H9 (cell line): ENCODE data around the gene SMG7. TPM values are rescaled to one million over a fixed set of nuclear protein-coding genes. Genes with fewer than 3 reads are reported as not detected.

Experiments used
- DNase-seq: peaks from one replicate; pipeline ENCODE4 v3.0.0-alpha.2; 2017
- H2AFZ ChIP-seq: one replicate; pipeline ENCODE4 v1.6.1; 2013; ENCODE audit warnings: mild to moderate bottlenecking, low read length, control low read depth, moderate library complexity
- H2AK5ac ChIP-seq: 2 replicates; pipeline ENCODE4 v1.6.1; 2013; ENCODE audit warnings: low read length, control low read depth, mixed read lengths; ENCODE audit not compliant: insufficient read length
- H2BK120ac ChIP-seq: one replicate; pipeline ENCODE4 v1.6.1; 2013; ENCODE audit warnings: low read depth, mild to moderate bottlenecking, low read length, control low read depth, inconsistent platforms; ENCODE audit not compliant: poor library complexity, severe bottlenecking
- H2BK12ac ChIP-seq: 2 replicates; pipeline ENCODE4 v1.6.1; 2013; ENCODE audit warnings: low read length, control low read depth, mixed read lengths, low read depth; ENCODE audit not compliant: insufficient read length
- H2BK15ac ChIP-seq: 2 replicates; pipeline ENCODE4 v1.6.1; 2013; ENCODE audit warnings: low read depth, low read length, control low read depth
- H2BK20ac ChIP-seq: one replicate; pipeline ENCODE4 v1.6.1; 2013; ENCODE audit warnings: low read depth, mild to moderate bottlenecking, low read length, control low read depth, inconsistent platforms; ENCODE audit not compliant: poor library complexity, severe bottlenecking
- H2BK5ac ChIP-seq: 2 replicates; pipeline ENCODE4 v1.6.1; 2013; ENCODE audit warnings: low read length, control low read depth, mixed read lengths; ENCODE audit not compliant: insufficient read length
- H3K14ac ChIP-seq: 2 replicates; pipeline ENCODE4 v1.6.1; 2013; ENCODE audit warnings: low read length, control low read depth; ENCODE audit not compliant: insufficient read depth
- H3K18ac ChIP-seq: 2 replicates; pipeline ENCODE4 v1.6.1; 2013; ENCODE audit warnings: low read depth, mild to moderate bottlenecking, mixed read lengths, low read length, control low read depth; ENCODE audit not compliant: insufficient read length
- H3K23ac ChIP-seq: 2 replicates; pipeline ENCODE4 v1.6.1; 2013; ENCODE audit warnings: low read length, control low read depth, mixed read lengths, low read depth; ENCODE audit not compliant: insufficient read length
- H3K23me2 ChIP-seq: 2 replicates; pipeline ENCODE4 v1.6.1; 2013; ENCODE audit warnings: low read depth, mild to moderate bottlenecking, mixed read lengths, low read length, control low read depth; ENCODE audit not compliant: insufficient read length, poor library complexity, severe bottlenecking
- H3K27ac ChIP-seq: 2 replicates; pipeline ENCODE4 v1.5.1; 2013; ENCODE audit warnings: low read length, control low read depth, mixed read lengths, low read depth; ENCODE audit not compliant: insufficient read length
- H3K27me3 ChIP-seq: 2 replicates; pipeline ENCODE4 v1.6.1; 2013; ENCODE audit warnings: low read length, control low read depth, inconsistent platforms; ENCODE audit not compliant: insufficient read depth
- H3K4ac ChIP-seq: 2 replicates; pipeline ENCODE4 v1.6.1; 2013; ENCODE audit warnings: low read depth, mild to moderate bottlenecking, control low read depth, inconsistent platforms, low read length, moderate library complexity
- H3K4me1 ChIP-seq: 2 replicates; pipeline ENCODE4 v1.6.1; 2013; ENCODE audit warnings: low read length, control low read depth, inconsistent platforms; ENCODE audit not compliant: insufficient read depth
- H3K4me2 ChIP-seq: 2 replicates; pipeline ENCODE4 v1.6.1; 2013; ENCODE audit warnings: low read length, control low read depth, mixed read lengths; ENCODE audit not compliant: insufficient read length, insufficient read depth
- H3K56ac ChIP-seq: 2 replicates; pipeline ENCODE4 v1.6.1; 2013; ENCODE audit warnings: low read depth, mild to moderate bottlenecking, mixed read lengths, low read length, control low read depth; ENCODE audit not compliant: insufficient read length
- H3K79me1 ChIP-seq: 2 replicates; pipeline ENCODE4 v1.6.1; 2013; ENCODE audit warnings: low read depth, mild to moderate bottlenecking, moderate library complexity, low read length, control low read depth, inconsistent platforms; ENCODE audit not compliant: insufficient read depth, poor library complexity, severe bottlenecking
- H3K79me2 ChIP-seq: 2 replicates; pipeline ENCODE4 v1.6.1; 2013; ENCODE audit warnings: low read length, control low read depth, inconsistent platforms; ENCODE audit not compliant: insufficient read depth
- H3K9ac ChIP-seq: 2 replicates; pipeline ENCODE4 v1.6.1; 2013; ENCODE audit warnings: low read length, control low read depth, mixed read lengths; ENCODE audit not compliant: insufficient read length; ENCODE audit errors: extremely low read depth
- H3K9me3 ChIP-seq: one replicate; pipeline ENCODE4 v1.6.1; 2013; ENCODE audit warnings: low read depth, low read length, inconsistent platforms; ENCODE audit not compliant: control insufficient read depth
- H3T11ph ChIP-seq: one replicate; pipeline ENCODE4 v1.6.1; 2013; ENCODE audit warnings: mild to moderate bottlenecking, low read length, control low read depth, inconsistent platforms
- H4K20me1 ChIP-seq: one replicate; pipeline ENCODE4 v1.6.1; 2013; ENCODE audit not compliant: control insufficient read depth, insufficient read length, insufficient read depth
- H4K5ac ChIP-seq: 2 replicates; pipeline ENCODE4 v1.6.1; 2013; ENCODE audit warnings: low read depth, mild to moderate bottlenecking, mixed read lengths, low read length, control low read depth; ENCODE audit not compliant: insufficient read length
- H4K8ac ChIP-seq: replicated peaks from 2 replicates; pipeline ENCODE4 v1.6.1; 2013; ENCODE audit warnings: low read length, control low read depth, mixed read lengths, low read depth; ENCODE audit not compliant: insufficient read length
- H4K91ac ChIP-seq: 2 replicates; pipeline ENCODE4 v1.6.1; 2013; ENCODE audit warnings: low read depth, mild to moderate bottlenecking, moderate library complexity, mixed read lengths, low read length, control low read depth; ENCODE audit not compliant: insufficient read length
- H3K27ac Mint-ChIP-seq, 3 experiments: 2 replicates in 2 of 3; 3 replicates in 1 of 3; pipeline ENCODE4 v1.8.0; 2020 to 2021; ENCODE audit warnings: mixed read lengths in 3 of 3, mild to moderate bottlenecking in 1 of 3, moderate library complexity in 1 of 3
- H3K27me3 Mint-ChIP-seq: 2 replicates; pipeline ENCODE4 v1.8.0; 2021; ENCODE audit warnings: low read depth, mild to moderate bottlenecking, moderate library complexity, mixed read lengths
- H3K36me3 Mint-ChIP-seq, 3 experiments: 2 replicates in 2 of 3; 3 replicates in 1 of 3; pipeline ENCODE4 v1.8.0; 2020 to 2021; ENCODE audit warnings: low read depth in 3 of 3, mixed read lengths in 3 of 3; ENCODE audit not compliant: insufficient read depth in 1 of 3
- H3K4me1 Mint-ChIP-seq, 2 experiments: 2 replicates each; pipeline ENCODE4 v1.8.0; 2020; ENCODE audit warnings: mixed read lengths in 2 of 2
- H3K4me3 Mint-ChIP-seq, 2 experiments: 2 replicates in 1 of 2; 3 replicates in 1 of 2; pipeline ENCODE4 v1.8.0; 2020 to 2021; ENCODE audit warnings: mild to moderate bottlenecking in 2 of 2, mixed read lengths in 2 of 2, moderate library complexity in 1 of 2
- H3K9me3 Mint-ChIP-seq, 2 experiments: 2 replicates in 1 of 2; 3 replicates in 1 of 2; pipeline ENCODE4 v1.8.0; 2020; ENCODE audit warnings: mild to moderate bottlenecking in 2 of 2, mixed read lengths in 2 of 2, moderate library complexity in 1 of 2
- CTCF ChIP-seq: fragments of 200-600 bp; sonication (generic); conservative IDR thresholded peaks from 3 replicates; pipeline ENCODE4 v1.8.0; 2021; ENCODE audit warnings: antibody characterized with exemption, mild to moderate bottlenecking
- WGBS: extraction: QIAGEN DNeasy Blood & Tissue Kit; methylation state at CpG from one replicate; pipeline ENCODE4 v1.1.7; 2013; ENCODE audit warnings: missing lambda C conversion rate, low lambda C conversion rate, mixed read lengths; ENCODE audit not compliant: insufficient read length; ENCODE audit errors: extremely low coverage; 5-methylcytosine and 5-hydroxymethylcytosine counted together
- total RNA-seq: library from RNA; stranded (reverse); gene quantifications from 2 replicates; pipeline ENCODE4 v1.2.1, GENCODE V29; 2021

Gene SMG7
- total RNA-seq, 1 experiment from 2014 or later = 77.0 TPM

- H3K23me2 ChIP-seq = no peaks in the 10 kb centered on the region
- no peak overlapping the region for H4K5ac ChIP-seq
- H2BK5ac ChIP-seq = no peak overlapping the region
- no peak overlapping the region for H3K56ac ChIP-seq
- H2BK120ac ChIP-seq = no peak overlapping the region
- no peak overlapping the region for H3K14ac ChIP-seq
- H3K27me3 Mint-ChIP-seq = no peaks in the 10 kb centered on the region; the same call in 1 of the 2 replicates
- H3K18ac ChIP-seq = no peak overlapping the region
- no peak for TF ChIP-seq CTCF
- no peak for DNase-seq
- H3K9me3 ChIP-seq = no peaks in the 10 kb centered on the region
- no peaks in the 10 kb centered on the region for H3K9me3 Mint-ChIP-seq
- no peak overlapping the region for H3K4ac ChIP-seq
- no CpG with 5 or more reads among the region's 5 CpGs for WGBS
- no peak overlapping the region for H4K8ac ChIP-seq
- no peak overlapping the region for H3K23ac ChIP-seq
- H2AK5ac ChIP-seq = no peak overlapping the region
- no peak overlapping the region for H3K27ac Mint-ChIP-seq
- no peaks in the 10 kb centered on the region for H3K27me3 ChIP-seq
- H2AFZ ChIP-seq = no peak overlapping the region
- no peak overlapping the region for H4K91ac ChIP-seq
- H3K36me3 Mint-ChIP-seq = no peaks in the 10 kb centered on the region
- H3K4me3 Mint-ChIP-seq = no peak overlapping the region
- no peaks in the 10 kb centered on the region for H4K20me1 ChIP-seq
- H3K4me1 Mint-ChIP-seq = peaks cover 22 to 28% of the 10 kb centered on the region in 2 experiments
- no peak overlapping the region for H3T11ph ChIP-seq
- H3K4me1 ChIP-seq = peaks cover 4% of the 10 kb centered on the region; the same call in 1 of the 2 replicates
- no peaks in the 10 kb centered on the region for H3K79me1 ChIP-seq
- no peak overlapping the region for H2BK15ac ChIP-seq
- no peak overlapping the region for H3K27ac ChIP-seq
- no peak overlapping the region for H3K4me2 ChIP-seq
- no peaks in the 10 kb centered on the region for H3K79me2 ChIP-seq
- no peak overlapping the region for H3K9ac ChIP-seq
- no peak overlapping the region for H2BK12ac ChIP-seq
- no peak overlapping the region for H2BK20ac ChIP-seq
These were observed 111.8 kb downstream of the SMG7 start for GRCh38 chr1:183584147-183584546.
